Uterus (tissue), 4 donors: Measurements from ENCODE around the gene AGFG2. TPM values are rescaled to one million over a fixed set of nuclear protein-coding genes. Genes with fewer than 3 reads are reported as not detected.

Experiments
- DNase-seq, 2 donors: peaks; one replicate each; pipeline ENCODE4 v3.0.0-alpha.2; 2019 to 2020
- H3K27ac ChIP-seq, 2 donors: fragments of 200-600 bp; sonication (generic); 1 replicate in 1 of 2; 2 replicates in 1 of 2; pipeline ENCODE4 v1.5.1; 2016 to 2018
- H3K27me3 ChIP-seq, 2 donors: fragments of 200-600 bp; sonication (generic); one replicate each; pipeline ENCODE4 v1.5.1; 2018 to 2019; ENCODE audit warnings: control low read depth in 1 of 2
- H3K36me3 ChIP-seq, 2 donors: fragments of 200-600 bp; sonication (generic); one replicate each; pipeline ENCODE4 v1.5.1; 2019; ENCODE audit warnings: control low read depth in 1 of 2
- H3K4me1 ChIP-seq, 2 donors: fragments of 200-600 bp; sonication (generic); one replicate each; pipeline ENCODE4 v1.5.1; 2018 to 2019; ENCODE audit warnings: control low read depth in 1 of 2
- H3K4me3 ChIP-seq, 2 donors: fragments of 200-600 bp; sonication (generic); 1 replicate in 1 of 2; 2 replicates in 1 of 2; pipeline ENCODE4 v1.5.1; 2018 to 2019; ENCODE audit warnings: mild to moderate bottlenecking in 1 of 2
- H3K9me3 ChIP-seq, 2 donors: fragments of 200-600 bp; sonication (generic); one replicate each; pipeline ENCODE4 v1.5.1; 2019; ENCODE audit warnings: control low read depth in 1 of 2
- POLR2A ChIP-seq, 2 donors: fragments of 450-650 bp; IDR thresholded peaks; one replicate each; pipeline ENCODE4 v1.6.1; 2016; ENCODE audit warnings: antibody characterized with exemption in 2 of 2, mild to moderate bottlenecking in 1 of 2, moderate library complexity in 1 of 2
- intact Hi-C: fragments of 100-400 bp; cut with DNase I; formaldehyde crosslinking; loops from one replicate; pipeline ENCODE4 v1.15.1; 2023; ENCODE audit warnings: low total_unique reads
- total RNA-seq, 4 donors: library from RNA; depleted of rRNA in 3 of 4; stranded (reverse); fragments of >200 nt in 3 of 4; gene quantifications; one replicate each; pipeline versions ENCODE4 v1.1.0 to v1.2.4, GENCODE V29; 2014 to 2023
- TF ChIP-seq, protein P1 (sequence below), 4 experiments: fragments of 200-600 bp in 2 of 4; fragments of 450-650 bp in 2 of 4; sonication (generic) in 2 of 4; IDR thresholded peaks; one replicate each; pipeline ENCODE4 v1.5.1; 2016 to 2019; ENCODE audit warnings: antibody characterized with exemption in 4 of 4, mild to moderate bottlenecking in 2 of 4, moderate library complexity in 1 of 4
- donor health status: DM: yes; HTN: yes; CAD: no.

AGFG2 gene
- total RNA-seq, 4 donors from 2014 or later = 6.8 to 64.4 (median 20.4) TPM

DNA sequence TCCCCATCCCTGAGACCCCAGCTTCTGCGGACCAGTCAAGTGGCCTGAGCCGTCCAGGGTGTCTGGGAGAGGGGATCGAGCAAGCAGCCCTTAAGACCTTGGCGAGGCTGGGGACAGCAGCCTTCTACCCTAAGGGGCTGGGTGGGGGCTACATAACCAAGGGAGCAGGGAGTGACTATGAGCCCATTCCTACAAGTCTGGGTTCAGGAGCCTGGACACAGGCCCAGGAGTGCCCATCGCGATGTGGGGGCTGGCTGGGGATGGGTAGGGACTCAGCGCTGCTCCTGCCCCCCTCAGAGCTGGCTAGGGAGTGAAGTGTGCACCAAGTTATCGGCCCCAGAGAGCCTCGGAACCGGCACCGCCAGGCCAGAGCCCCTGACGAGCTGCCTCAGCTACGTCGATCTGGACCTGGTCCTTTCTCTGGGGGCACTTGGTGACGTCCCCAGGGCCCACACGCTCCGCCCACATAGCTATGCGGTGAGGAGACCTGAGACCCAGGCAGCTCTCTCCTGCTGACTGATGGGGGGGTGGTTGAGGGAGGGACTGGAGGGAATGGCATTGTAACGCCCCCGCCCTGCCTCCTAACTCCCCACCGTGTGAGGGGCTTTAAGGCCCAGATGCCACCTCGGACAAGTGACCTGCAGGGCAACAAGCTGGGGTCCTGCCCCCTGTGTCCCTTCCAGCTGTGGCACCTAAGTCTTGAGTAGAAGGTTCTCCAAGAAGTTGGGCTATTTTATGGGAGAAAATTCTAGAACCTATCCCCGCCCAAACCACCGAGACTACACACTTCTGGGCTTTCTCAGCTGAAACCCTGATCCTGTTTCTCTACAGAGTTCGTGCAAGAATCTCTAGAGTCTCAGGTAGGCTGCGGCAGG is 32.2 kb downstream of the AGFG2 start:
- DNase-seq = peak in 1 of 2 donors; percentile 43
- Histone ChIP-seq H3K27ac (no peak overlapping the region), H3K27me3 (no peaks in the 10 kb centered on the region), H3K4me1 (peaks cover 0 to 3% of the 10 kb centered on the region in 2 donors), H3K4me3 (no peak overlapping the region), H3K36me3 (no peaks in the 10 kb centered on the region), H3K9me3 (no peaks in the 10 kb centered on the region)
- TF ChIP-seq POLR2A (IDR thresholded peaks at IDR 0.05) = no peak
- TF ChIP-seq, protein P1, sequence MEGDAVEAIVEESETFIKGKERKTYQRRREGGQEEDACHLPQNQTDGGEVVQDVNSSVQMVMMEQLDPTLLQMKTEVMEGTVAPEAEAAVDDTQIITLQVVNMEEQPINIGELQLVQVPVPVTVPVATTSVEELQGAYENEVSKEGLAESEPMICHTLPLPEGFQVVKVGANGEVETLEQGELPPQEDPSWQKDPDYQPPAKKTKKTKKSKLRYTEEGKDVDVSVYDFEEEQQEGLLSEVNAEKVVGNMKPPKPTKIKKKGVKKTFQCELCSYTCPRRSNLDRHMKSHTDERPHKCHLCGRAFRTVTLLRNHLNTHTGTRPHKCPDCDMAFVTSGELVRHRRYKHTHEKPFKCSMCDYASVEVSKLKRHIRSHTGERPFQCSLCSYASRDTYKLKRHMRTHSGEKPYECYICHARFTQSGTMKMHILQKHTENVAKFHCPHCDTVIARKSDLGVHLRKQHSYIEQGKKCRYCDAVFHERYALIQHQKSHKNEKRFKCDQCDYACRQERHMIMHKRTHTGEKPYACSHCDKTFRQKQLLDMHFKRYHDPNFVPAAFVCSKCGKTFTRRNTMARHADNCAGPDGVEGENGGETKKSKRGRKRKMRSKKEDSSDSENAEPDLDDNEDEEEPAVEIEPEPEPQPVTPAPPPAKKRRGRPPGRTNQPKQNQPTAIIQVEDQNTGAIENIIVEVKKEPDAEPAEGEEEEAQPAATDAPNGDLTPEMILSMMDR (IDR thresholded peaks at IDR 0.05) = no peak
- intact Hi-C loops = no loop called here

DNA sequence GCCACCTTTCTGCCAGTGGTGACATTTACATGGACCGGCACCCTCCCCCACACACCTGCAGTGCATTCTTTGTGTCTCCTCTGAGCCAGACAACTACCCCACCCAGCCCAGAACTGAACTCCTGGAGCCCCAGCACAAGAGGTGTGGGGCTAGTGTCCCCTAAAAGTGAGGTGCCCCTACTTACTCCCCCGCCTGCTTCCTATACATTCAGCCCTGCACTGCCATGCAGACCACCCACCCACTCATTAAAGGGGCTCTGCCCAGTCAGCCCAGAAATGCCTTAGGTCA is 32.8 kb downstream of the AGFG2 start:
- intact Hi-C loops = no loop called here
- no peaks in the 10 kb centered on the region for H3K36me3 ChIP-seq
- H3K4me3 ChIP-seq = no peak overlapping the region
- H3K27me3 ChIP-seq = no peaks in the 10 kb centered on the region
- no peaks in the 10 kb centered on the region for H3K9me3 ChIP-seq
- DNase-seq = no peak
- H3K27ac ChIP-seq = no peak overlapping the region
- H3K4me1 ChIP-seq = peaks cover 0 to 3% of the 10 kb centered on the region in 2 donors
- no peak for TF ChIP-seq POLR2A (IDR thresholded peaks at IDR 0.05)

DNA sequence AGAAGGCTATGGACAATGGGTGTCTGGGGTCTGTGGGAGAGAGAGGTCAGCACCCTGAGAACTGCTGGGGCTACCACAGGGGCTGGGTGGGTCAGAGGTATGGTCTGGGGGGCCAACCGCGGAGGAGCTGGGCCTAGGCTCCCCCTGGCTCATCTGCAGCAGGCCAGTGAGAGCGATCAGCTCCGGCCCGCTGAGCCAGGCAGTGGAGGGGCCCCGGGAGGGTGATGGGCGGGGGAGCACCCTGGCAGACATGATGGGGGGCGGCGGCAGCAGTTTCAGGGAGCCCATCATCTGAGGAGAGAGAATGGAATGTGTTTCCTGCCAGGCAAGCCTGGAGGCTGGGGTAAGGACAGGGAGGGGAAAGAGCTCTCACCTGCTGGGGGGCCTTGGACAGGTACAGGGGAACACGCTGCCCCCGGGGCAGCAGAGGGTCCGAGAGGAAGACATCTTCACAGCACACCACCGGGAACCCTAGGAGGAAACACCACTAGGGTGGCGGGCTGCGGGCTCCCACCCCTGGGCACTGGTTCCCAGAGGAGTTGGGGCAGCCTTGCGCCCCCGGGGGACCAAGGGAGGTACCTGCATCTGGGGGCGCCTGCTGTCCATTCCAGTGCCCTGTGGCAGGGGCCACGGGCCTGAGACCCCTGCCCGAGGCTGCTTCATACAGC is 33.4 kb downstream of the AGFG2 start:
- TF ChIP-seq POLR2A (IDR thresholded peaks at IDR 0.05) = no peak
- TF ChIP-seq, protein P1 (IDR thresholded peaks at IDR 0.05) = no peak
- H3K9me3 ChIP-seq = no peaks in the 10 kb centered on the region
- H3K36me3 ChIP-seq = no peaks in the 10 kb centered on the region
- intact Hi-C loops = no loop called here
- H3K27ac ChIP-seq = no peak overlapping the region
- peaks cover 0 to 3% of the 10 kb centered on the region in 2 donors for H3K4me1 ChIP-seq
- no peak overlapping the region for H3K4me3 ChIP-seq
- H3K27me3 ChIP-seq = no peaks in the 10 kb centered on the region
- DNase-seq = no peak

DNA sequence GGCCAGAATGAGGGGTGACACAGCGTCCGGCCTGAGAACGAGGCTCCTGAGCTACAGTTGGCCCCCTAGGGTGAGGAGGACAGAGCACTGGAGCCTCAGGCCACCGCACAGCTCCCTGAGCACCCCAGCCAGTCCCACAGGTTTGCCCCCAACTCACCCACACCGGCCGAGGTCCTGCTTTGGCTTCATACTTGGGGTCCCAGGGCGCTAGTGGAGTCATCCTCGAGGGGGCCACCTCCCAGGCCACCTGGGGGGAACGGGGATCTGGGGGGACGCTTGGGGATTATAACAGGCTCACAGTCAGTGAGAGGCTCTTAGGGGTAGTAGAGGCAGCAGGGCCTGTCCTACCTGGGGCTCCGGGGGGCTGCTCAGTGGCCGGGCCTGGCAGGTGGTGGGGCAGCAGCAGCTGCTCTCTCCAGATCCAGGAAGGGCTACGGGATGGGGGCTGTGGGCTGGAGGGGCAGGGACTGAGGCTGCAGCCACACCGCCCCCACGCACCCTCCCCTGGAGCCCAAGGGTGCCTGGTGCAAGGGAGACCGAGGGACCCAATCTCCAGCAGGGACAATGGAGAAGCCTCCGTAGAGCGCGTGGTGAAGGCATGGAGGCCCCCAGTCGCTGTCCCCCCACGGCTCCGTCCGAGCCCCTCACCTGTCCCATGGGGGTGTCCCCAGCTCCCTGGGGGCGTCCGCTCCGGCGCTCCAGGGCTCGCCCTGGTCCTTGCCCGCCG is 34.1 kb downstream of the AGFG2 start:
- TF ChIP-seq POLR2A (IDR thresholded peaks at IDR 0.05) = no peak
- TF ChIP-seq, protein P1 (IDR thresholded peaks at IDR 0.05) = no peak
- Histone ChIP-seq H3K4me3 (no peak overlapping the region), H3K4me1 (peaks cover 0 to 3% of the 10 kb centered on the region in 2 donors), H3K27me3 (no peaks in the 10 kb centered on the region), H3K9me3 (no peaks in the 10 kb centered on the region), H3K36me3 (no peaks in the 10 kb centered on the region), H3K27ac (no peak overlapping the region)
- no peak for DNase-seq
- intact Hi-C loops = no loop called here

DNA sequence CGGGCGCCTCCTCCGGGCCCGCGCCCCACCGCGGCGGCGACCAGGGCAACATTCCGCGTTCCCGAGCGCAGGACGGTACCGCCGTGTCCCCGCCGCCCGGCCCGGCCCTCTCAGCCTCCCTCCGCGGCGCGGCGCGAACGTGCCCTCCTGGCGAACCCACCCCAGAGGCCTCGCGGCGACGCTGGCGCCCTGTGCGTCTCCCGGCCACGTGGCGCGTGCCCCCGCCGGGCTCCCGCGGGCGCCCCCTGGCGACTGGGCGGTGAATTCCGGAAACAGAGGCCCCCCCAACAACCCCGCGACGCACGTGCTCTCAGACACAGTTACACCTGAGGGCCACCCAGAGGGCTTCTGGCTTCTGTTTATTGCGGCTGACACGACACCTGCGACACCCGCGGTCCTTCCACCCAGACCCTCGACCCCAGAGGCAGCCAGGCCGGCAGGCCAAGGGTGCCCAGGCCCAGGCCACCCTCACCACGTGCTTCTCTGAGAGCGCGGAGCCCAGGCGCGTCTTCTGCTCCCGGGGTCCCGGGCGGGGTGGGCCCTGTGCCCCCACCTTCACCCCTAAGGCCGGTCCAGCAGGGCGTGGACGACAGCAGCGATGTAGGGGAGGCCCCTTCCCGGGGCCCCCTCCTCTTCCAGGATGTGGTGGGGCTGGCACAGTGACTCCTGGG is 34.8 kb downstream of the AGFG2 start, which contains the start of gene SAP25:
SAP25 (minus strand) TSS at position 210 of the 671 bp plus-strand sequence; CDS start at position 52, 158 bp downstream.
- DNase-seq = no peak
- no peak within 1 kb of the TSS for H3K27ac ChIP-seq
- H3K36me3 ChIP-seq = no peaks in the 10 kb centered on the region
- H3K4me1 ChIP-seq = peaks cover 0 to 3% of the 10 kb centered on the region in 2 donors
- no peak for TF ChIP-seq POLR2A (IDR thresholded peaks at IDR 0.05)
- TF ChIP-seq, protein P1 (IDR thresholded peaks at IDR 0.05) = no peak
- H3K9me3 ChIP-seq = no peaks in the 10 kb centered on the region
- no peak within 1 kb of the TSS for H3K4me3 ChIP-seq
- H3K27me3 ChIP-seq = no peaks in the 10 kb centered on the region
- intact Hi-C loops = no loop called here
